ENCODE measurements around the gene GJA1.
A peak's percentile ranks its signal among the peaks of the same experiment; 100 is the strongest.

DNA sequence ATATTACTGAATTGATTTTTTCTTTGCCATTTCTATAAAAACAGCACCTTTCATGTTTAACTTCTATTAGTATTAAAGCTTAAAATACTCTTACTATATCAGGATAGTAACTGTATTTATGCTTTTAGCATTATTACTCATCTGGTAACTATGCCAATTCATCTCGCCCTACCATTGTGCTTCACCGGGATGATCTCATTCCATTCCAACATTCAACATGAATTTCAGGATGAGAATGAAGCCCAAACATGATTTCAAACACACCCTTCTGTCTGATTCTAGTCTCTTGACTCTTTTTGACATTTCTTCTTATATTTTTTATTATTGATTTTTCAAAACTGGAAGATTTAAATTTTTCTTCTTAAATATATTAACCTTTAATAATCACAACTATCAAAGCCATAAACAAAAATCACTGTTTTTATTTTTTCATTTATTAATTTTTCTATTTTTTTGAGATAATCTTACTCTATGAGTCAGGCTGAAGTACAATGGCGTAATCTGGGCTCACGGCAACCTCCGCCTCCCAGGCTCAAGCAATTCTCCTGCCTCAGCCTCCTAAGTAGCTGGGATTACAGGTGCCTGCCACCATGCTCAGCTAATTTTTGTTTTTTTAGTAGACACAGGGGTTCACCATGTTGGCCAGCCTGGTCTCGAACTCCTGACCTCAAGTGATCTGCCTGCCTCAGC lies 46.7 kb downstream of the GJA1 start:
- TF ChIP-seq, protein P1, sequence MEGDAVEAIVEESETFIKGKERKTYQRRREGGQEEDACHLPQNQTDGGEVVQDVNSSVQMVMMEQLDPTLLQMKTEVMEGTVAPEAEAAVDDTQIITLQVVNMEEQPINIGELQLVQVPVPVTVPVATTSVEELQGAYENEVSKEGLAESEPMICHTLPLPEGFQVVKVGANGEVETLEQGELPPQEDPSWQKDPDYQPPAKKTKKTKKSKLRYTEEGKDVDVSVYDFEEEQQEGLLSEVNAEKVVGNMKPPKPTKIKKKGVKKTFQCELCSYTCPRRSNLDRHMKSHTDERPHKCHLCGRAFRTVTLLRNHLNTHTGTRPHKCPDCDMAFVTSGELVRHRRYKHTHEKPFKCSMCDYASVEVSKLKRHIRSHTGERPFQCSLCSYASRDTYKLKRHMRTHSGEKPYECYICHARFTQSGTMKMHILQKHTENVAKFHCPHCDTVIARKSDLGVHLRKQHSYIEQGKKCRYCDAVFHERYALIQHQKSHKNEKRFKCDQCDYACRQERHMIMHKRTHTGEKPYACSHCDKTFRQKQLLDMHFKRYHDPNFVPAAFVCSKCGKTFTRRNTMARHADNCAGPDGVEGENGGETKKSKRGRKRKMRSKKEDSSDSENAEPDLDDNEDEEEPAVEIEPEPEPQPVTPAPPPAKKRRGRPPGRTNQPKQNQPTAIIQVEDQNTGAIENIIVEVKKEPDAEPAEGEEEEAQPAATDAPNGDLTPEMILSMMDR (IDR thresholded peaks at IDR 0.05), result no peak
- TF ChIP-seq POLR2AphosphoS5 (IDR thresholded peaks at IDR 0.05; ENCODE audit: low read depth, low read length) (no peak), NFIC (IDR thresholded peaks at IDR 0.05; ENCODE audit: borderline replicate concordance) (peak; percentile 24; the same call in 1 of the 2 replicates), FOXJ3 (CRISPR knock-in tag; IDR thresholded peaks at IDR 0.05) (no peak)
- TF ChIP-seq, protein P2, sequence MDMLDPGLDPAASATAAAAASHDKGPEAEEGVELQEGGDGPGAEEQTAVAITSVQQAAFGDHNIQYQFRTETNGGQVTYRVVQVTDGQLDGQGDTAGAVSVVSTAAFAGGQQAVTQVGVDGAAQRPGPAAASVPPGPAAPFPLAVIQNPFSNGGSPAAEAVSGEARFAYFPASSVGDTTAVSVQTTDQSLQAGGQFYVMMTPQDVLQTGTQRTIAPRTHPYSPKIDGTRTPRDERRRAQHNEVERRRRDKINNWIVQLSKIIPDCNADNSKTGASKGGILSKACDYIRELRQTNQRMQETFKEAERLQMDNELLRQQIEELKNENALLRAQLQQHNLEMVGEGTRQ (IDR thresholded peaks at IDR 0.05; ENCODE audit: borderline replicate concordance, low read depth, low read length), result no peak

Measured in SK-N-SH (cell line).